ENCODE results near the gene MATN1. TPM values are rescaled to one million over a fixed set of nuclear protein-coding genes. Genes with fewer than 3 reads are reported as not detected.
"Not testable (repeated sequence)": the region's sequence is repeated elsewhere in the genome, so short reads cannot be mapped to it uniquely, and the experiment has no call there.

MATN1 gene
- total and polyA plus RNA-seq, 4 donors, result 0.19 TPM; not detected in 3

DNA sequence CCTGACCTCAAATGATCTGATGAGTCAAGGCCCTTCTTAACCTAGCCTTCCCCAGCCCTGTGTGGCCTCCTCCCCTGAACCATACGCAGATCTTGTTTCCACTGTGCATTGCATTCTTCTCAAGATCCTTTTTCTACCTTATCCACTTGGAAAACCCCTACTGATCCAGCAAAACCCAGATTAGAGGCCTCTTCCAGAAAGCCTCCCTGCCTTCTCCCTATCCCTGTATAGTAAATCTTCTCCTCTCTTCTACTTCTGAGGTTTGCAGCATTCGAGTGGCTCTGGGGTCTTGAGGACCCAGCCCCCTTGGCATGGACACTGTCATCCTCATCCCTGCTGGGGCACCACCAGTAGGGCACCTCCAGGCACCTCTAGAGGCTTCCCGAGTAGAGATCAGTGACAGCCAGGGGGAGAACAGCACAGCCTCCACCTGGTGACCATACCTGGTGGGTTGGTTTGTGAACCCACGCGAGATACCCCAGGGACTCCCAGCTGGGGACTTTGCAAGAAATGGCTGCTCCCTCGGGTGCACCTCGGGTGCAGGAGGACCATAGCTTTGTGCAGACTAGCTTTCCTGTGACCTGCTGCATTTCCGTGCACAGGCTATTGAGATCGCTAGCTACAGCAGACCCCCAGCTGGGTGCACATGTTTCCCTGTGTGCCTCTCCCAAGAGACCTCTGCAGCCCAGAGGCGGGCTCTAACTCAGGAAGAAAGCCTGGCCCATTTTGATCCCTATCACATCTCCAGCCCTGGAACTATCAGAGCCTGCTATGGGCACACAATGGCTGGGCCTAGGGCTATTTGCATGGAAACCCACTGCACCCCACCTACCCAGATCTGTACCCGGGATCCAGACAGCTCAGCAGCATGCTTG lies 34.2 kb downstream of the MATN1 start:
- Histone ChIP-seq H3K9ac (ENCODE audit: low read depth in 1 of 2, low read length in 2 of 2) (no peak overlapping the region), H3K4me1 (ENCODE audit: control insufficient read depth in 4 of 4, insufficient read depth in 4 of 4, low read length in 3 of 4) (no peaks in the 10 kb centered on the region), H3K4me3 (ENCODE audit: low read depth in 1 of 3, low read length in 3 of 3) (no peak overlapping the region), H3K9me3 (ENCODE audit: control insufficient read depth in 4 of 4, low read length in 3 of 4) (no peaks in the 10 kb centered on the region), H3K36me3 (ENCODE audit: control insufficient read depth in 4 of 4, insufficient read depth in 3 of 4, low read depth in 1 of 4, low read length in 3 of 4) (no peaks in the 10 kb centered on the region), H3K27me3 (ENCODE audit: control insufficient read depth in 4 of 4, insufficient read depth in 4 of 4, low read length in 3 of 4) (peaks cover 0 to 3% (median 0%) of the 10 kb centered on the region in 4 donors), H3K27ac (ENCODE audit: low read depth in 1 of 2, low read length in 2 of 2) (no peak overlapping the region)
- no peak for DNase-seq (ENCODE audit: low spot score)
- TF ChIP-seq REST (IDR thresholded peaks at IDR 0.05) (no peak), FOXA2 (IDR thresholded peaks at IDR 0.05) (no peak), RAD21 (IDR thresholded peaks at IDR 0.05) (no peak), NR2F2 (IDR thresholded peaks at IDR 0.05) (no peak), TAF1 (conservative IDR thresholded peaks at IDR 0.05) (no peak), HNF4A (conservative IDR thresholded peaks at IDR 0.05) (no peak), HNF4G (IDR thresholded peaks at IDR 0.05) (no peak), FOXA1 (IDR thresholded peaks at IDR 0.05) (no peak), JUND (IDR thresholded peaks at IDR 0.05) (no peak), SP1 (IDR thresholded peaks at IDR 0.05) (no peak), YY1 (IDR thresholded peaks at IDR 0.05) (no peak), RXRA (IDR thresholded peaks at IDR 0.05) (no peak), GABPA (IDR thresholded peaks at IDR 0.05 in 1 of 2, conservative IDR thresholded peaks at IDR 0.05 in 1 of 2) (no peak), EGR1 (IDR thresholded peaks at IDR 0.05; ENCODE audit: low read depth in 2 of 2) (no peak)
- TF ChIP-seq, protein P1, sequence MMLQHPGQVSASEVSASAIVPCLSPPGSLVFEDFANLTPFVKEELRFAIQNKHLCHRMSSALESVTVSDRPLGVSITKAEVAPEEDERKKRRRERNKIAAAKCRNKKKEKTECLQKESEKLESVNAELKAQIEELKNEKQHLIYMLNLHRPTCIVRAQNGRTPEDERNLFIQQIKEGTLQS (IDR thresholded peaks at IDR 0.05), result no peak
- TF ChIP-seq, protein P2, sequence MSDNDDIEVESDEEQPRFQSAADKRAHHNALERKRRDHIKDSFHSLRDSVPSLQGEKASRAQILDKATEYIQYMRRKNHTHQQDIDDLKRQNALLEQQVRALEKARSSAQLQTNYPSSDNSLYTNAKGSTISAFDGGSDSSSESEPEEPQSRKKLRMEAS (IDR thresholded peaks at IDR 0.05), result no peak
- TF ChIP-seq, protein P3, sequence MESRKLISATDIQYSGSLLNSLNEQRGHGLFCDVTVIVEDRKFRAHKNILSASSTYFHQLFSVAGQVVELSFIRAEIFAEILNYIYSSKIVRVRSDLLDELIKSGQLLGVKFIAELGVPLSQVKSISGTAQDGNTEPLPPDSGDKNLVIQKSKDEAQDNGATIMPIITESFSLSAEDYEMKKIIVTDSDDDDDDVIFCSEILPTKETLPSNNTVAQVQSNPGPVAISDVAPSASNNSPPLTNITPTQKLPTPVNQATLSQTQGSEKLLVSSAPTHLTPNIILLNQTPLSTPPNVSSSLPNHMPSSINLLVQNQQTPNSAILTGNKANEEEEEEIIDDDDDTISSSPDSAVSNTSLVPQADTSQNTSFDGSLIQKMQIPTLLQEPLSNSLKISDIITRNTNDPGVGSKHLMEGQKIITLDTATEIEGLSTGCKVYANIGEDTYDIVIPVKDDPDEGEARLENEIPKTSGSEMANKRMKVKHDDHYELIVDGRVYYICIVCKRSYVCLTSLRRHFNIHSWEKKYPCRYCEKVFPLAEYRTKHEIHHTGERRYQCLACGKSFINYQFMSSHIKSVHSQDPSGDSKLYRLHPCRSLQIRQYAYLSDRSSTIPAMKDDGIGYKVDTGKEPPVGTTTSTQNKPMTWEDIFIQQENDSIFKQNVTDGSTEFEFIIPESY (IDR thresholded peaks at IDR 0.05), result no peak
- TF ChIP-seq, protein P4, sequence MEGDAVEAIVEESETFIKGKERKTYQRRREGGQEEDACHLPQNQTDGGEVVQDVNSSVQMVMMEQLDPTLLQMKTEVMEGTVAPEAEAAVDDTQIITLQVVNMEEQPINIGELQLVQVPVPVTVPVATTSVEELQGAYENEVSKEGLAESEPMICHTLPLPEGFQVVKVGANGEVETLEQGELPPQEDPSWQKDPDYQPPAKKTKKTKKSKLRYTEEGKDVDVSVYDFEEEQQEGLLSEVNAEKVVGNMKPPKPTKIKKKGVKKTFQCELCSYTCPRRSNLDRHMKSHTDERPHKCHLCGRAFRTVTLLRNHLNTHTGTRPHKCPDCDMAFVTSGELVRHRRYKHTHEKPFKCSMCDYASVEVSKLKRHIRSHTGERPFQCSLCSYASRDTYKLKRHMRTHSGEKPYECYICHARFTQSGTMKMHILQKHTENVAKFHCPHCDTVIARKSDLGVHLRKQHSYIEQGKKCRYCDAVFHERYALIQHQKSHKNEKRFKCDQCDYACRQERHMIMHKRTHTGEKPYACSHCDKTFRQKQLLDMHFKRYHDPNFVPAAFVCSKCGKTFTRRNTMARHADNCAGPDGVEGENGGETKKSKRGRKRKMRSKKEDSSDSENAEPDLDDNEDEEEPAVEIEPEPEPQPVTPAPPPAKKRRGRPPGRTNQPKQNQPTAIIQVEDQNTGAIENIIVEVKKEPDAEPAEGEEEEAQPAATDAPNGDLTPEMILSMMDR (IDR thresholded peaks at IDR 0.05; ENCODE audit: low read depth, low read length, missing input control), result no peak
- WGBS, result 84% methylated on average over 11 of the region's 11 CpGs

GRCh38 chr1:30688516-30688915 lies 34.9 kb downstream of the MATN1 start:
- not testable (repeated sequence) for H3K27me3 ChIP-seq (ENCODE audit: control insufficient read depth in 4 of 4, insufficient read depth in 4 of 4, low read length in 3 of 4); H3K9ac ChIP-seq (ENCODE audit: low read depth in 1 of 2, low read length in 2 of 2); H3K9me3 ChIP-seq (ENCODE audit: control insufficient read depth in 4 of 4, low read length in 3 of 4); H3K4me1 ChIP-seq (ENCODE audit: control insufficient read depth in 4 of 4, insufficient read depth in 4 of 4, low read length in 3 of 4); H3K4me3 ChIP-seq (ENCODE audit: low read depth in 1 of 3, low read length in 3 of 3); DNase-seq (ENCODE audit: low spot score); H3K36me3 ChIP-seq (ENCODE audit: control insufficient read depth in 4 of 4, insufficient read depth in 3 of 4, low read depth in 1 of 4, low read length in 3 of 4); H3K27ac ChIP-seq (ENCODE audit: low read depth in 1 of 2, low read length in 2 of 2)
- 95% methylated on average over 9 of the region's 9 CpGs for WGBS
